ENCODE measurements around the gene BTRC.

The BTRC gene

GRCh38 chr10:101575580-101576210 lies 221.7 kb downstream of the BTRC start:
- H3K27me3 ChIP-seq (ENCODE audit: control insufficient read depth, insufficient read depth, low read length): no peaks in the 10 kb centered on the region
- no peaks in the 10 kb centered on the region for H3K9me3 ChIP-seq (replicated peaks; ENCODE audit: low read length)
- peaks cover 11% of the 10 kb centered on the region for H3K36me3 ChIP-seq (ENCODE audit: insufficient read depth, low read length)
- no peak overlapping the region for H3K4me3 ChIP-seq (ENCODE audit: low read length)
- no peak overlapping the region for H3K9ac ChIP-seq (ENCODE audit: low read depth, low read length)
- H3K4me1 ChIP-seq (ENCODE audit: control insufficient read depth, insufficient read depth, low read length): peaks cover 5% of the 10 kb centered on the region
- no peak overlapping the region for H3K4me2 ChIP-seq (ENCODE audit: low read length)

GRCh38 chr10:101576211-101576863 lies 222.4 kb downstream of the BTRC start:
- no peaks in the 10 kb centered on the region for H3K9me3 ChIP-seq (replicated peaks; ENCODE audit: low read length)
- H3K4me2 ChIP-seq (ENCODE audit: low read length): no peak overlapping the region
- no peak overlapping the region for H3K4me3 ChIP-seq (ENCODE audit: low read length)
- H3K9ac ChIP-seq (ENCODE audit: low read depth, low read length): no peak overlapping the region
- H3K36me3 ChIP-seq (ENCODE audit: insufficient read depth, low read length): peaks cover 11% of the 10 kb centered on the region
- H3K4me1 ChIP-seq (ENCODE audit: control insufficient read depth, insufficient read depth, low read length): no peaks in the 10 kb centered on the region
- no peaks in the 10 kb centered on the region for H3K27me3 ChIP-seq (ENCODE audit: control insufficient read depth, insufficient read depth, low read length)

GRCh38 chr10:101577121-101577871 lies 223.3 kb downstream of the BTRC start:
- H3K4me2 ChIP-seq (ENCODE audit: low read length): no peak overlapping the region
- no peaks in the 10 kb centered on the region for H3K27me3 ChIP-seq (ENCODE audit: control insufficient read depth, insufficient read depth, low read length)
- no peak overlapping the region for H3K9ac ChIP-seq (ENCODE audit: low read depth, low read length)
- no peaks in the 10 kb centered on the region for H3K9me3 ChIP-seq (replicated peaks; ENCODE audit: low read length)
- H3K4me3 ChIP-seq (ENCODE audit: low read length): no peak overlapping the region
- peaks cover 11% of the 10 kb centered on the region for H3K36me3 ChIP-seq (ENCODE audit: insufficient read depth, low read length)
- no peaks in the 10 kb centered on the region for H3K4me1 ChIP-seq (ENCODE audit: control insufficient read depth, insufficient read depth, low read length)

GRCh38 chr10:101578192-101578591 lies 224.2 kb downstream of the BTRC start:
- no peak overlapping the region for H3K4me3 ChIP-seq (ENCODE audit: low read length)
- H3K27me3 ChIP-seq (ENCODE audit: control insufficient read depth, insufficient read depth, low read length): no peaks in the 10 kb centered on the region
- no peaks in the 10 kb centered on the region for H3K4me1 ChIP-seq (ENCODE audit: control insufficient read depth, insufficient read depth, low read length)
- H3K9me3 ChIP-seq (replicated peaks; ENCODE audit: low read length): no peaks in the 10 kb centered on the region
- H3K36me3 ChIP-seq (ENCODE audit: insufficient read depth, low read length): peaks cover 18% of the 10 kb centered on the region
- H3K4me2 ChIP-seq (ENCODE audit: low read length): no peak overlapping the region
- no peak overlapping the region for H3K9ac ChIP-seq (ENCODE audit: low read depth, low read length)

GRCh38 chr10:101578803-101579515 lies 225.0 kb downstream of the BTRC start:
- Histone ChIP-seq H3K9ac (ENCODE audit: low read depth, low read length) (no peak overlapping the region), H3K4me2 (ENCODE audit: low read length) (no peak overlapping the region), H3K9me3 (replicated peaks; ENCODE audit: low read length) (no peaks in the 10 kb centered on the region), H3K4me3 (ENCODE audit: low read length) (no peak overlapping the region), H3K36me3 (ENCODE audit: insufficient read depth, low read length) (peaks cover 25% of the 10 kb centered on the region), H3K4me1 (ENCODE audit: control insufficient read depth, insufficient read depth, low read length) (no peaks in the 10 kb centered on the region), H3K27me3 (ENCODE audit: control insufficient read depth, insufficient read depth, low read length) (no peaks in the 10 kb centered on the region)

GRCh38 chr10:101579516-101579870 lies 225.5 kb downstream of the BTRC start:
- Histone ChIP-seq H3K9ac (ENCODE audit: low read depth, low read length) (no peak overlapping the region), H3K36me3 (ENCODE audit: insufficient read depth, low read length) (peaks cover 28% of the 10 kb centered on the region)

GRCh38 chr10:101580486-101581399 lies 226.8 kb downstream of the BTRC start:
- Histone ChIP-seq H3K9me3 (replicated peaks; ENCODE audit: low read length) (no peaks in the 10 kb centered on the region), H3K36me3 (ENCODE audit: insufficient read depth, low read length) (peaks cover 31% of the 10 kb centered on the region), H3K9ac (ENCODE audit: low read depth, low read length) (no peak overlapping the region), H3K27me3 (ENCODE audit: control insufficient read depth, insufficient read depth, low read length) (no peaks in the 10 kb centered on the region), H3K4me1 (ENCODE audit: control insufficient read depth, insufficient read depth, low read length) (no peaks in the 10 kb centered on the region), H3K4me2 (ENCODE audit: low read length) (no peak overlapping the region), H3K4me3 (ENCODE audit: low read length) (no peak overlapping the region)

More at GRCh38 chr10:101579516-101579870, 225.5 kb downstream of the BTRC start:
- Histone ChIP-seq H3K4me2 (ENCODE audit: low read length) (no peak overlapping the region), H3K27me3 (ENCODE audit: control insufficient read depth, insufficient read depth, low read length) (no peaks in the 10 kb centered on the region), H3K4me1 (ENCODE audit: control insufficient read depth, insufficient read depth, low read length) (no peaks in the 10 kb centered on the region), H3K4me3 (ENCODE audit: low read length) (no peak overlapping the region), H3K9me3 (replicated peaks; ENCODE audit: low read length) (no peaks in the 10 kb centered on the region)

GRCh38 chr10:101585841-101586240 lies 231.9 kb downstream of the BTRC start:
- H3K9ac ChIP-seq (ENCODE audit: low read depth, low read length): no peak overlapping the region
- H3K27me3 ChIP-seq (ENCODE audit: control insufficient read depth, insufficient read depth, low read length): no peaks in the 10 kb centered on the region
- peaks cover 16% of the 10 kb centered on the region for H3K4me1 ChIP-seq (ENCODE audit: control insufficient read depth, insufficient read depth, low read length)
- H3K4me2 ChIP-seq (ENCODE audit: low read length): no peak overlapping the region
- no peaks in the 10 kb centered on the region for H3K9me3 ChIP-seq (replicated peaks; ENCODE audit: low read length)
- peaks cover 23% of the 10 kb centered on the region for H3K36me3 ChIP-seq (ENCODE audit: insufficient read depth, low read length)
- H3K4me3 ChIP-seq (ENCODE audit: low read length): no peak overlapping the region

- peak within 1 kb of the TSS; percentile 98 for H3K4me3 ChIP-seq (ENCODE audit: low read length)
- peaks cover 16% of the 10 kb centered on the region for H3K4me1 ChIP-seq (ENCODE audit: control insufficient read depth, insufficient read depth, low read length)
- no peaks in the 10 kb centered on the region for H3K27me3 ChIP-seq (ENCODE audit: control insufficient read depth, insufficient read depth, low read length)
- H3K9me3 ChIP-seq (replicated peaks; ENCODE audit: low read length): no peaks in the 10 kb centered on the region
- H3K9ac ChIP-seq (ENCODE audit: low read depth, low read length): peak within 1 kb of the TSS; percentile 85
- peak within 1 kb of the TSS; percentile 88 for H3K4me2 ChIP-seq (ENCODE audit: low read length)
- H3K36me3 ChIP-seq (ENCODE audit: insufficient read depth, low read length): peaks cover 17% of the 10 kb centered on the region
These were observed 234.0 kb downstream of the BTRC start, which contains the start of the genes DPCD and POLL for GRCh38 chr10:101587725-101588653. TSS of gene DPCD (plus strand) at chr10:101588321. CDS start at chr10:101588337, 16 bp downstream. TSS of gene POLL (minus strand) at chr10:101588257. CDS start at chr10:101587360, 897 bp downstream.

- H3K36me3 ChIP-seq (ENCODE audit: insufficient read depth, low read length): peaks cover 9% of the 10 kb centered on the region
- no peaks in the 10 kb centered on the region for H3K27me3 ChIP-seq (ENCODE audit: control insufficient read depth, insufficient read depth, low read length)
- peak overlapping the region; percentile 98 for H3K4me3 ChIP-seq (ENCODE audit: low read length)
- peak overlapping the region; percentile 88 for H3K4me2 ChIP-seq (ENCODE audit: low read length)
- H3K9me3 ChIP-seq (replicated peaks; ENCODE audit: low read length): no peaks in the 10 kb centered on the region
- H3K4me1 ChIP-seq (ENCODE audit: control insufficient read depth, insufficient read depth, low read length): peaks cover 16% of the 10 kb centered on the region
- H3K9ac ChIP-seq (ENCODE audit: low read depth, low read length): peak overlapping the region; percentile 85
These were observed 234.9 kb downstream of the BTRC start for GRCh38 chr10:101588879-101589278.
